SK-N-MC (cell line): ENCODE data around the gene ZBTB7B.

Experiments
- EZH2 ChIP-seq: fragments of 200-600 bp; sonication (generic); IDR thresholded peaks from one replicate; pipeline ENCODE4 v1.6.1; 2017; ENCODE audit warnings: antibody characterized with exemption
- FOXP2 ChIP-seq: optimal IDR thresholded peaks from 2 replicates; pipeline ENCODE3; 2011; ENCODE audit warnings: mild to moderate bottlenecking, moderate library complexity; ENCODE audit not compliant: insufficient read depth; ENCODE audit errors: extremely low read length, control extremely low read depth
- POLR2AphosphoS5 ChIP-seq: IDR thresholded peaks from 2 replicates; pipeline ENCODE4 v1.6.1; 2012; ENCODE audit warnings: mild to moderate bottlenecking, low read depth, low read length, borderline replicate concordance

- TF ChIP-seq EZH2 = no peak
- TF ChIP-seq POLR2AphosphoS5 = no peak
- no peak for TF ChIP-seq FOXP2
These were observed 2.7 kb downstream of the ZBTB7B start for GRCh38 chr1:155005076-155006011.
